Loucy (cell line): ENCODE data around the gene COMMD2.

ENCODE experiments used
- H2AFZ ChIP-seq: fragments of 200-600 bp; sonication (generic); 2 replicates; pipeline ENCODE4 v1.6.0; 2016; ENCODE audit warnings: antibody characterized with exemption, mild to moderate bottlenecking, low read length, moderate library complexity
- H3F3A ChIP-seq: fragments of 200-600 bp; 2 replicates; pipeline ENCODE4 v1.6.0; 2016; ENCODE audit warnings: antibody characterized with exemption, low read depth, mild to moderate bottlenecking
- H3K27me3 ChIP-seq: fragments of 200-600 bp; sonication (generic); 2 replicates; pipeline ENCODE4 v1.6.1; 2014; ENCODE audit warnings: low read length, mild to moderate bottlenecking; ENCODE audit not compliant: insufficient read depth, poor library complexity, severe bottlenecking
- H3K36me3 ChIP-seq: fragments of 200-600 bp; sonication (generic); 2 replicates; pipeline ENCODE4 v1.6.1; 2016; ENCODE audit warnings: low read length; ENCODE audit not compliant: insufficient read depth
- H3K4me1 ChIP-seq: fragments of 200-600 bp; sonication (generic); 2 replicates; pipeline ENCODE4 v1.5.1; 2014; ENCODE audit warnings: low read length, mild to moderate bottlenecking; ENCODE audit not compliant: insufficient read depth, poor library complexity, severe bottlenecking
- H3K4me2 ChIP-seq: fragments of 200-600 bp; sonication (generic); 2 replicates; pipeline ENCODE4 v1.6.0; 2014; ENCODE audit warnings: antibody characterized with exemption, low read length, low read depth, mild to moderate bottlenecking; ENCODE audit not compliant: poor library complexity, severe bottlenecking
- H3K4me3 ChIP-seq: fragments of 200-600 bp; sonication (generic); 2 replicates; pipeline ENCODE4 v1.5.1; 2014; ENCODE audit warnings: low read length, mild to moderate bottlenecking, mixed read lengths; ENCODE audit not compliant: poor library complexity, severe bottlenecking
- H3K79me2 ChIP-seq: fragments of 200-600 bp; sonication (generic); 2 replicates; pipeline ENCODE4 v1.6.1; 2014; ENCODE audit warnings: low read length; ENCODE audit not compliant: insufficient read depth
- H3K9ac ChIP-seq: fragments of 200-600 bp; sonication (generic); 2 replicates; pipeline ENCODE4 v1.6.0; 2014; ENCODE audit warnings: mild to moderate bottlenecking, low read depth, low read length, moderate library complexity; ENCODE audit not compliant: poor library complexity, severe bottlenecking
- H3K9me2 ChIP-seq: fragments of 200-600 bp; sonication (generic); replicated peaks from 2 replicates; pipeline ENCODE4 v1.6.1; 2016; ENCODE audit warnings: low read depth, low read length, mixed read lengths
- H3K9me3 ChIP-seq: fragments of 200-600 bp; sonication (generic); 2 replicates; pipeline ENCODE4 v1.6.1; 2014; ENCODE audit warnings: mild to moderate bottlenecking, antibody characterized with exemption, low read length, low read depth; ENCODE audit not compliant: insufficient read depth
- H4K20me1 ChIP-seq: fragments of 200-600 bp; sonication (generic); 2 replicates; pipeline ENCODE4 v1.6.0; 2014; ENCODE audit warnings: antibody characterized with exemption, low read length, mild to moderate bottlenecking; ENCODE audit not compliant: insufficient read depth, poor library complexity, severe bottlenecking
- CTCF ChIP-seq: fragments of 200-600 bp; sonication (generic); conservative IDR thresholded peaks from 2 replicates; pipeline ENCODE4 v1.5.1; 2014; ENCODE audit warnings: mild to moderate bottlenecking, antibody characterized with exemption, low read length
- EZH2phosphoT487 ChIP-seq: fragments of 200-600 bp; IDR thresholded peaks from 2 replicates; pipeline ENCODE4 v1.6.1; 2018; ENCODE audit warnings: antibody characterized with exemption, mild to moderate bottlenecking, moderate library complexity, borderline replicate concordance

Gene COMMD2

GRCh38 chr3:149736175-149736952, 15.9 kb downstream of the COMMD2 start:
- Histone ChIP-seq H3K36me3 (peaks cover 10% of the 10 kb centered on the region; the same call in 1 of the 2 replicates), H4K20me1 (no peaks in the 10 kb centered on the region), H3K4me2 (no peak overlapping the region), H3K27me3 (no peaks in the 10 kb centered on the region), H3F3A (no peaks in the 10 kb centered on the region), H3K9me2 (no peaks in the 10 kb centered on the region), H3K4me3 (no peak overlapping the region), H3K9ac (no peak overlapping the region), H3K9me3 (no peaks in the 10 kb centered on the region), H2AFZ (no peak overlapping the region), H3K79me2 (no peaks in the 10 kb centered on the region), H3K4me1 (no peaks in the 10 kb centered on the region)
- TF ChIP-seq CTCF, result no peak
- TF ChIP-seq EZH2phosphoT487, result no peak

GRCh38 chr3:149732234-149732633, 20.1 kb downstream of the COMMD2 start:
- no peak overlapping the region for H3K4me2 ChIP-seq

GRCh38 chr3:149727656-149728055, 24.6 kb downstream of the COMMD2 start:
- H3F3A ChIP-seq, result no peaks in the 10 kb centered on the region
- H3K9ac ChIP-seq, result no peak overlapping the region
- no peak overlapping the region for H3K4me3 ChIP-seq
- no peaks in the 10 kb centered on the region for H3K9me3 ChIP-seq
- H2AFZ ChIP-seq, result no peak overlapping the region
- no peaks in the 10 kb centered on the region for H3K36me3 ChIP-seq
- no peaks in the 10 kb centered on the region for H3K27me3 ChIP-seq
- H3K4me1 ChIP-seq, result no peaks in the 10 kb centered on the region
- TF ChIP-seq EZH2phosphoT487, result no peak
- TF ChIP-seq CTCF, result no peak
- H3K4me2 ChIP-seq, result no peak overlapping the region
- H3K9me2 ChIP-seq, result no peaks in the 10 kb centered on the region
- no peaks in the 10 kb centered on the region for H3K79me2 ChIP-seq
- H4K20me1 ChIP-seq, result no peaks in the 10 kb centered on the region

More at GRCh38 chr3:149732234-149732633, 20.1 kb downstream of the COMMD2 start:
- no peaks in the 10 kb centered on the region for H3F3A ChIP-seq
- H3K4me3 ChIP-seq, result no peak overlapping the region
- H4K20me1 ChIP-seq, result no peaks in the 10 kb centered on the region
- no peaks in the 10 kb centered on the region for H3K9me2 ChIP-seq
- TF ChIP-seq EZH2phosphoT487, result no peak
- no peak for TF ChIP-seq CTCF
- no peak overlapping the region for H3K9ac ChIP-seq
- no peaks in the 10 kb centered on the region for H3K9me3 ChIP-seq
- no peaks in the 10 kb centered on the region for H3K4me1 ChIP-seq
- no peaks in the 10 kb centered on the region for H3K27me3 ChIP-seq
- no peaks in the 10 kb centered on the region for H3K79me2 ChIP-seq
- H2AFZ ChIP-seq, result no peak overlapping the region
- H3K36me3 ChIP-seq, result no peaks in the 10 kb centered on the region
